ENCODE results near the gene CHCHD2. TPM values are rescaled to one million over a fixed set of nuclear protein-coding genes. Genes with fewer than 3 reads are reported as not detected.
A peak's percentile ranks its signal among the peaks of the same experiment; 100 is the strongest.

CHCHD2 gene
- polyA plus RNA-seq, 4 donors = 375 to 788 (median 725) TPM

DNA sequence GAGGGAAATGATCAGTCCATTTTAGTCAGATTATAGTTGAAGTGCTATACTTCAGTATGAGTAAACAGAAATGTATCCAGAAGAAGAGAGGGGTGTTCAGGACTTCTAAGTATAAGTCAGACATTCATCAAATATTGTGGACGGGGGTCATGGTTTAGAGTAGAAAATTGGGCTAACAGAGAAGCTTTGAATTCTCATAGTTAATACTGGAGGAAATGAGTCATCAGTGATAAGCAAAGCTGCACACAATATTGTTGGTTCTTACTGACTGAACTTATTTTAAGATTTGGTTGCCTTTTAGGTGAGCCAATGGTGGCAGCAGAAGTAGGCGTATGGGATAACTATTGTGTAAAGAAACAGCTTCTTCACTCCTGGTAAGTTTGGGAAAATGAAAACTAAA, 43.9 kb downstream of the CHCHD2 start:
- Histone ChIP-seq H3K9me3 (ENCODE audit: control insufficient read depth in 2 of 2, insufficient read depth in 1 of 2, low read depth in 1 of 2, low read length in 1 of 2) (no peaks in the 10 kb centered on the region), H3K4me3 (ENCODE audit: low read depth in 1 of 3, low read length in 3 of 3) (no peak overlapping the region), H3K27me3 (ENCODE audit: control insufficient read depth in 3 of 3, insufficient read depth in 3 of 3, low read length in 3 of 3) (no peaks in the 10 kb centered on the region), H3K4me1 (ENCODE audit: control insufficient read depth in 3 of 3, insufficient read depth in 2 of 3, low read depth in 1 of 3, low read length in 2 of 3) (peaks cover 2 to 29% (median 4%) of the 10 kb centered on the region in 3 donors), H3K36me3 (ENCODE audit: control insufficient read depth in 3 of 3, insufficient read depth in 2 of 3, low read depth in 1 of 3, low read length in 3 of 3) (peaks cover 6 to 24% (median 13%) of the 10 kb centered on the region in 3 donors), H3K27ac (ENCODE audit: low read depth in 1 of 3, low read length in 2 of 3) (peak overlapping the region in 2 of 3 donors; percentile 34 to 95)
- DNase-seq (no peak), FAIRE-seq (no peak)
- 62 to 73% (median 67%) methylated on average over 2 of the region's 2 CpGs for WGBS, 3 donors

DNA sequence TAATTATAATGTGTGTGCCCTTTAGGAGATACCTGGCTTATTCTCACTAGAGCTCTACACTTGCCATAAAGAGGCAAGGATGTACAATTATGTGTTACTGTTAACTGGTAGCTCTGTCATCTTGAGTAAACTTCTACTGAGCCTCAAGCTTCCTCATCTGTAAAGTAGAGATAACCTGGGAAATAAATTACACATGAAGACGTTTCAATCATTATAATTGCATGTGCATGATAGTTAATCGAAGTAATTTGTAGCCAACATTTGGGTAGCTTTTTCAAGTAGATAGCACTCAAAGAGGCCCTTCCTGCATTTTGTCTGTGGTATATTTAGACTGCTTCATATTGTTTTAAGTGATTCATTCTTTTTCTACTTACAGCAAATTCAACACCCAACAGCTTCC, 52.3 kb downstream of the CHCHD2 start:
- peaks cover 8 to 30% (median 10%) of the 10 kb centered on the region in 3 donors for H3K36me3 ChIP-seq (ENCODE audit: control insufficient read depth in 3 of 3, insufficient read depth in 2 of 3, low read depth in 1 of 3, low read length in 3 of 3)
- H3K27me3 ChIP-seq (ENCODE audit: control insufficient read depth in 3 of 3, insufficient read depth in 3 of 3, low read length in 3 of 3) = no peaks in the 10 kb centered on the region
- FAIRE-seq (no peak), DNase-seq (no peak)
- H3K4me3 ChIP-seq (ENCODE audit: low read depth in 1 of 3, low read length in 3 of 3) = no peak overlapping the region
- no peak overlapping the region for H3K27ac ChIP-seq (ENCODE audit: low read depth in 1 of 3, low read length in 2 of 3)
- 58 to 76% (median 59%) methylated on average over 2 of the region's 2 CpGs for WGBS, 3 donors
- H3K4me1 ChIP-seq (ENCODE audit: control insufficient read depth in 3 of 3, insufficient read depth in 2 of 3, low read depth in 1 of 3, low read length in 2 of 3) = peaks cover 0 to 21% (median 3%) of the 10 kb centered on the region in 3 donors
- no peaks in the 10 kb centered on the region for H3K9me3 ChIP-seq (ENCODE audit: control insufficient read depth in 2 of 2, insufficient read depth in 1 of 2, low read depth in 1 of 2, low read length in 1 of 2)

DNA sequence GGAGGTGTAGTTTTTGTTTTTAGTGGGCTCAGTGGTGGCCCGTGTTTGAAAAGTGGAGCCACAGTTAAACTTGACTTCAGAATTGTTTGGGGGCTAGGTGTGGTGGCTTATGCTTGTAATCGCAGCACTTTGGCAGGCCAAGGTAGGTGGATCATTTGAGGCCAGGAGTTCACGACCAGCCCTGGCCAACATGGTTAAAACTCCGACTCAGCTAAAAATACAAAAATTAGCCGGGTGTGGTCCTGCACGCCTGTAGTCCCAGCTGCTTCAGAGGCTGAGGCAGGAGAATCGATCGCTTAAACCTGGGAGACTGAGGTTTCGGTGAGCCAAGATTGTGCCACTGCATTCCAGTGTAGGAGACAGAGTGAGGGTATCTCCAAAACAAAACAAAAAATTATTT, 52.9 kb downstream of the CHCHD2 start:
- FAIRE-seq (no peak), DNase-seq (no peak)
- no peaks in the 10 kb centered on the region for H3K9me3 ChIP-seq (ENCODE audit: control insufficient read depth in 2 of 2, insufficient read depth in 1 of 2, low read depth in 1 of 2, low read length in 1 of 2)
- WGBS, 3 donors = 70 to 80% (median 72%) methylated on average over 9 of the region's 9 CpGs
- H3K27ac ChIP-seq (ENCODE audit: low read depth in 1 of 3, low read length in 2 of 3) = peak overlapping the region in 1 of 3 donors; percentile 96
- no peaks in the 10 kb centered on the region for H3K27me3 ChIP-seq (ENCODE audit: control insufficient read depth in 3 of 3, insufficient read depth in 3 of 3, low read length in 3 of 3)
- peaks cover 8 to 28% (median 10%) of the 10 kb centered on the region in 3 donors for H3K36me3 ChIP-seq (ENCODE audit: control insufficient read depth in 3 of 3, insufficient read depth in 2 of 3, low read depth in 1 of 3, low read length in 3 of 3)
- H3K4me1 ChIP-seq (ENCODE audit: control insufficient read depth in 3 of 3, insufficient read depth in 2 of 3, low read depth in 1 of 3, low read length in 2 of 3) = peaks cover 0 to 21% (median 3%) of the 10 kb centered on the region in 3 donors
- H3K4me3 ChIP-seq (ENCODE audit: low read depth in 1 of 3, low read length in 3 of 3) = peak overlapping the region in 1 of 3 donors; percentile 90

Other genes starting within 250 kb of the CHCHD2 start
- gene SEPTIN14, start 243.7 kb downstream of the CHCHD2 start, polyA plus RNA-seq = not detected
- gene ZNF713, start 219.0 kb downstream of the CHCHD2 start, polyA plus RNA-seq = 1 to 10 TPM in 2 of 4 donors, under 1 TPM in 2; 0.54 to 3.2 (median 0.98) TPM
- 10 to 100 TPM; 11.3 to 15.7 (median 13.7) TPM for gene MRPS17, start 154.6 kb downstream of the CHCHD2 start, polyA plus RNA-seq
- 10 to 100 TPM; 28.2 to 52.8 (median 40.9) TPM for gene NIPSNAP2, start 141.9 kb downstream of the CHCHD2 start, polyA plus RNA-seq
- 10 to 100 TPM in 2 of 4 donors, 1 to 10 TPM in 2; 2.7 to 88.4 (median 16.6) TPM for gene PSPH, start 55.0 kb downstream of the CHCHD2 start, polyA plus RNA-seq
- gene CCT6A, start 54.7 kb downstream of the CHCHD2 start, polyA plus RNA-seq = 100 to 1,000 TPM in 2 of 4 donors, 10 to 100 TPM in 2; 71.3 to 237 (median 102) TPM
- 100 to 1,000 TPM in 2 of 4 donors, 10 to 100 TPM in 2; 45.0 to 304 (median 92.7) TPM for gene SUMF2, start 42.2 kb downstream of the CHCHD2 start, polyA plus RNA-seq
- 1 to 10 TPM in 2 of 4 donors, under 1 TPM in 2; 0.49 to 2.3 (median 1.2) TPM for gene PHKG1, start 13.5 kb downstream of the CHCHD2 start, polyA plus RNA-seq
- 1 to 10 TPM in 2 of 4 donors, not detected in 2; 2.1 to 2.3 TPM for gene NUPR2, start 9.9 kb upstream of the CHCHD2 start, polyA plus RNA-seq